Mucosa of stomach (tissue), 1 donor: ENCODE results near the gene BMP2K.
"Not testable (repeated sequence)": the region's sequence is repeated elsewhere in the genome, so short reads cannot be mapped to it uniquely, and the experiment has no call there.

Experiments used
- H3K27me3 ChIP-seq: one replicate; pipeline ENCODE4 v1.7.0; 2013; ENCODE audit warnings: mild to moderate bottlenecking, low read length; ENCODE audit not compliant: control insufficient read depth, insufficient read depth
- H3K36me3 ChIP-seq: one replicate; pipeline ENCODE4 v1.7.0; 2013; ENCODE audit warnings: low read length; ENCODE audit not compliant: control insufficient read depth, insufficient read depth
- H3K4me1 ChIP-seq: one replicate; pipeline ENCODE4 v1.7.0; 2013; ENCODE audit warnings: mild to moderate bottlenecking, low read length; ENCODE audit not compliant: control insufficient read depth, insufficient read depth
- H3K4me3 ChIP-seq: one replicate; pipeline ENCODE4 v1.7.0; 2013; ENCODE audit warnings: low read length
- H3K9ac ChIP-seq: one replicate; pipeline ENCODE4 v1.7.0; 2013; ENCODE audit warnings: mild to moderate bottlenecking, low read length, moderate library complexity
- H3K9me3 ChIP-seq: one replicate; pipeline ENCODE4 v1.7.0; 2013; ENCODE audit warnings: mild to moderate bottlenecking, low read length, moderate library complexity; ENCODE audit not compliant: control insufficient read depth
- donor health status: Pancreatic carcinoma.

The BMP2K gene

DNA sequence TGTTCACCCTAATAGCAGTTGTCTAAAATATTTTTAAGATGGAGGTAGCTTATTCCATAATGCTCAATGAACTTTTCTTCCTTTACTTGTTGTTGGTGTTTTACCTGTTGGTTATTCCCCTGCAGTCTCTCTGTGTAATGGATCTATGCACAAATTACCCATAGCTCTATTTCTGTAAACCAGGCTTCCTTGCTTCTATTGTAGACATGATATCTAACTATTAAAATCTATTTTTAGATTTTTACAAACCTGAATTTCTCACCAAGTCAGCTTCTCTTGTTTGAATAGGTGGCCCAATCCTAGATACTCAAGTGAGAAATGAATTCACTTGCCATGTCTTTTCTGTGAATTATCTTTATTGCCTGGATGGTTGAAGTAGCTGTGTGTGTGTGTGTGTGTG is 24.8 kb downstream of the BMP2K start:
- Histone ChIP-seq H3K36me3 (no peaks in the 10 kb centered on the region), H3K9me3 (no peaks in the 10 kb centered on the region), H3K4me3 (no peak overlapping the region), H3K9ac (no peak overlapping the region), H3K27me3 (no peaks in the 10 kb centered on the region), H3K4me1 (peaks cover 6% of the 10 kb centered on the region)

DNA sequence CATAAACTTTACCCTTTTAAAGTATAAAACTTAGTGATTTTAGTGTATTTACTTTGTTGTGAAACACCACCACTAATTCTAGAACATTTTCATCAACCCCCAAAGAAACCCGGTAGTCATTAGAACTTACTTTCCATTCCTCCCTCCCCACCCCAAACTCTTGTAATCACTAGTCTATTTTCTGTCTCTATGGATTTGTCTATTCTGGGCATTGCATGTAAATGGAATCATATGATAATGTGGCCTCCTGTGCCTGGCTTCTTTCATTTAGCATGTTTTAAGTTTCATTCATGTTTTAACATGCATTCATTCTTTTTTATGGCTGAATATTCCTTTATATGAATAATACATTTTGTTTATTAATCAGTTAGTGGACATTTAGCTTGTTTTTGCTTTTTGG is 27.8 kb downstream of the BMP2K start:
- H3K36me3 ChIP-seq: no peaks in the 10 kb centered on the region
- H3K9me3 ChIP-seq: no peaks in the 10 kb centered on the region
- H3K27me3 ChIP-seq: no peaks in the 10 kb centered on the region
- H3K9ac ChIP-seq: no peak overlapping the region
- peaks cover 6% of the 10 kb centered on the region for H3K4me1 ChIP-seq
- H3K4me3 ChIP-seq: no peak overlapping the region

DNA sequence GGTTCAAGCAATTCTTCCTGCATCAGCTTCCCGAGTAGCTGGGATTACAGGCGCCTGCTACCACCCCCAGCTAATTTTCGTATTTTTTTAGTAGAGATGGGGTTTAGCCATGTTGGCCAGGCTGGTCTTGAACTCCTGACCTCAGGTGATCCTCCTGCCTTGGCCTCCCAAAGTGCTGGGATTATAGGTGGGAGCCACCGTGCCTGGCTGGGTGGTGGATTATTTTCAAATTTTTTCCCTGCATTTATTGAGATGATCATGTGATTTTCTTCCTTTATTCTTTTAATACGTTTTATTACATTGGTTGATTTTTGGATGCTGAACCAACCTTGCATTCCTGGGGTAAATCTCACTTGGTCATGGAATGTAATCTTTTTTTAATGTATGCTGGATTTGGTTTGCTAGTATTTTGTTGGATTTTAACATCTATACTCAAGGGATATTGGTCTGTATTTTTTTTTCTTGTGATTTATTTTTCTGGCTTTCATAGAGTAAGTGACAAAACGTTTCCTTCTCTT is 30.9 kb downstream of the BMP2K start:
- Histone ChIP-seq H3K4me3 (no peak overlapping the region), H3K4me1 (no peaks in the 10 kb centered on the region), H3K36me3 (no peaks in the 10 kb centered on the region), H3K27me3 (no peaks in the 10 kb centered on the region), H3K9me3 (no peaks in the 10 kb centered on the region), H3K9ac (no peak overlapping the region)

DNA sequence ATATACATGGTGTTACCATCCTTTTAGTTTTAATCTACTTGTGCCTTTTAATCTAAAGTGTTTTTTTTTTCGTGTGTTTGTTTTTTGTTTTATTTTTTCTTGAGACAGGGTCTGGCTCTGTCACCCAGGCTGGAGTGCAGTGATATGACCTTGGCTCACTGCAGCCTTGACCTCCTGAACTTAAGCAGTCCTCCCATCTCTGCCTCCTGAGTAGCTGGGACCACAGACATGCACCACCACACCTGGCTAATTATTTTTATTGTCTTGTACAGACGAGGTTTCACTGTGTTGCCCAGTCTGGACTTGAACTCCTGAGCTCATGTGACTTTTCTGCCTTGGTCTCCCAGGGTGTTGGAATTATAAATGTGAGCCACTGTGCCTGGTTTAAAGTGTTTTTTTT is 33.1 kb downstream of the BMP2K start:
- H3K9me3 ChIP-seq: no peaks in the 10 kb centered on the region
- no peaks in the 10 kb centered on the region for H3K36me3 ChIP-seq
- no peak overlapping the region for H3K9ac ChIP-seq
- H3K4me1 ChIP-seq: no peaks in the 10 kb centered on the region
- no peak overlapping the region for H3K4me3 ChIP-seq
- H3K27me3 ChIP-seq: no peaks in the 10 kb centered on the region

DNA sequence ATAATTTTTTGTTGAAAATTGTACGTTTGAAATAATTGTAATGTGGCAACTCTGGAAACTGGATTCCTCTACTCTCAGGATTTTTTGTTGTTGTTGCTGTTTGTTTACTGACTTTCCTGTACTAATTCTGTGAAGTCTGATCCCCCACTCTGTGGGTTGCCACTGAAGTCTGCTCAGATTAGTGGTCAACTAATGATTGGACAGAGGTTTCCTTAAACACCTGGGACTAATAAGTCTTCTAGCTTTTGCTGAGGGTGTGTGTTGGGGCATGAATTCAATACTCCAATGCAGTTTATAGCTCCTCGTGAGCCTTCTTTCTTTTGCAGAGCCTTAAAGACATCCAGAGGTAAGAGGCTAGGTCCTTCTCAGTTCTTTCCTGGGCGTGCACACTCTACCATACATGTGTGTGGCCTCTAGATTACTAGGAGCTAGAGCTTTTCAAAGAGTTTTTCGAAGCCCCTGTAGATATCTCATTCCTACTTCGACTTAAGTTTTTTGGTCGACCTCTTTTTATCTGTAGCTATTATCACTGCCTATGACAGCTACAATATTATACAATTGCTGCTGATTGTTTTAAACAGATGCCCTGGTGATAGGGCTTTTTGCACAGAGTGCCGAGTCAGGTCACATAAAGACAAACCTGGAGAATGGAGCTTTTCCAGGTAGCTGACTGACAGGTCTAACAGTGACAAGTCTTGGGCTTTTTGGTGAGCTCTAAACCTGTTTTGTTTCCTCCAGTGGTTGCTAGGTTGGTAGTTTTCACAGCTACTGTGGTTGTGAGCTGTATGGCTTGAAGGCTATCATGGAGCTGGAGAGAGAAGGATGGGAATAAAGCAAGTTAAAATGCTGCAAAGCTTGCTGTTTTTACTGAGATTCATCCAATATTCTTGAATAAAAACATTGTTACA is 34.0 kb downstream of the BMP2K start:
- Histone ChIP-seq H3K27me3 (no peaks in the 10 kb centered on the region), H3K4me1 (no peaks in the 10 kb centered on the region), H3K9ac (no peak overlapping the region), H3K9me3 (no peaks in the 10 kb centered on the region), H3K4me3 (no peak overlapping the region), H3K36me3 (no peaks in the 10 kb centered on the region)

DNA sequence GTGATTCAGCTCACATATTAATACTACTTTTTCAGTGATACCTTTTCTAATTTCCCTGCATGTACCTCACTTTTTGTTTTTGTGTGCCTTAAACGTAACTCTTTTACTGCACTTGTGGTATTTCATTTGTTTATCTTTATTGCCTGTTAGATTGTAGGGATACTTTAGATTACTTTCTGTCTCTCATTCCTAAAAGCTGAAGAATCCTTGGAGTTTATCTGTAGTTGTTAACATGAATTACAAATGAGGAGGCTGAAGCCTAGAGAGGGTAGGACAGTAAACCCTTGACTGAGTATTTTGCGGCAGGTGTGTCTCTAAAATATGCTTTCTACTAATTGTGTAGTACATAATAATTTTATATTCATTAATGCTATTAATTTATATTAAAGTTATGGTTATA is 34.9 kb downstream of the BMP2K start:
- Histone ChIP-seq H3K9ac (no peak overlapping the region), H3K4me3 (no peak overlapping the region), H3K27me3 (no peaks in the 10 kb centered on the region), H3K4me1 (no peaks in the 10 kb centered on the region), H3K36me3 (no peaks in the 10 kb centered on the region), H3K9me3 (no peaks in the 10 kb centered on the region)

DNA sequence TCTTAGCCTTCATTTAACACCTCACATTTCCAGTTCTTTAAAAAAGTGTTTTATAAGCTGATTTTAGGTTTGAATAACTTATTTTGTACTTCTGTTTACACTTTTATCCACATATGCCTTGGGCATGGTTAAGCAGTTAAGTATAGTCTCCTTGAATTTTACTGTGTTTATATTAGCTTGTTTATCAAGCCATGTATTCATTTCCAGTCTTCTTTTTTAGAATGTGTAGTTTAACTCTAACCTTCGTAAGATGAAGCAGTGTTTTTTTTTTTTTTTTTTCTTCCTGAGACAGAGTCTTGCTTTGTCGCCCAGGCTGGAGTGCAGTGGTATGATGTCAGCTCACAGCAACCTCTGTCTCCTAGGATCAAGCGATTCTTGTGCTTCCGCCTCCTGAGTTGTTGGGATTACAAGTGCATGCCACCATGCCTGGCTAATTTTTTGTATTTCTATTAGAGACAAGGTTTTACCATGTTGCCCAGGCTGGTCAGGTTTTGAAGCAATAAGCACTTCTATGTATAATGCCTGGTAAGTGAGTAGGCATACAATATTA is 42.5 kb downstream of the BMP2K start:
- Histone ChIP-seq H3K9ac (no peak overlapping the region), H3K27me3 (no peaks in the 10 kb centered on the region), H3K4me3 (no peak overlapping the region), H3K9me3 (no peaks in the 10 kb centered on the region), H3K4me1 (no peaks in the 10 kb centered on the region), H3K36me3 (no peaks in the 10 kb centered on the region)

DNA sequence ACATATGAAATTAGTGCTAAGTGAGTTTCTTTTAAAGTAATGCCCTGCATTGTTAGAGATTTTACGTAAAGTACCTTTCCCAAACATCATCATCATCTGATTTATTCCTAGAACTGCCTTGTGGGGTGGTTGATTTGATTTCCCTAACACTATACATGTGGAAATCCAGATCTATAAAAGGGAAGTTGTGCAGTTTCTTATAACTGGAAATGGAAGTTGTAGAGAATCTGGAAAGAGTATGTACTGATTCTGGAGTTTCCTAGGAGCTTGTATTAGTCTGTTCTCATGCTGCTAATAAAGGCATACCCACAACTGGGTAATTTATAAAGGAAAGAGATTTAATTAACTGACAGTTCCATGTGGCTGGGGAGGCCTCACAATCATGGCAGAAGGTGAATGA is 47.9 kb downstream of the BMP2K start:
- no peak overlapping the region for H3K9ac ChIP-seq
- H3K36me3 ChIP-seq: no peaks in the 10 kb centered on the region
- no peaks in the 10 kb centered on the region for H3K9me3 ChIP-seq
- no peaks in the 10 kb centered on the region for H3K4me1 ChIP-seq
- H3K4me3 ChIP-seq: no peak overlapping the region
- no peaks in the 10 kb centered on the region for H3K27me3 ChIP-seq

DNA sequence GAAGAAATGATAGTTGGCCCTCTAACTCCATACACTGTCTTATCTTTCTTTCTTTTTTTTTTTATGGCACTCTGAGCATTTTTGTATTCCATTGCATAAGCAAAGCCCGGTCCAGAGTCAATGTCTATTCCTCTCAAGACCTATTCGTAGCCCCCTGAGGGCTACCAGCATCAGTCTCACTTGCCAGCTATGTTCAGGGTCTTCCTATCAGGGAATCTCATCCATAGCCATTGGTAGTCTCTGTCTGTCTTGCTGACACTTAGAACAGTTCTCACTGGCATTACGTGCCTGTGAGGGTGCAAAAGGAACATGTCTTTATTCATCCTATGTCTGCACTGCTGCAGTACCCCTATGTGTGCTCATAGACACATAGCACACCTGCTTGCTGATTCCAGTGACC is 51.0 kb downstream of the BMP2K start:
- Histone ChIP-seq H3K9me3 (no peaks in the 10 kb centered on the region), H3K9ac (no peak overlapping the region), H3K36me3 (no peaks in the 10 kb centered on the region), H3K4me1 (no peaks in the 10 kb centered on the region), H3K4me3 (no peak overlapping the region), H3K27me3 (no peaks in the 10 kb centered on the region)

DNA sequence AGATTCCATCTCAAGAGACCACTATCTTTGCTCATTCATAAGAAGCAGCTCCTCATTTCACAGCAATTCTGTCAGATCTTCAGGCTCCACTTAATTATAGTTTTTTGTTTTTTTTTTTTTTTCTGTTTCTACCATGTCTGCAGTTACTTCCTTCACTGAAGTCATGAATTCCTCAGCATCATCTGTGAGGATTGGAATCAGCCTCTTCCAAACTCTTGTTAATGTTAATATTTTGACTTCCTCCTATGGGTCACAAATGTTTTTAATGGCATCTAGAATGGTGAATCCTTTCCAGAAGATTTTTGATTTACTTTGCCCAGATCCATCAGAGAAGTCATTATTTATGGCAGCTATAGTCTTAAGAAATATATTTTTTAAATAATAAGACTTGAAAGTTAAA is 53.1 kb downstream of the BMP2K start:
- Histone ChIP-seq H3K36me3 (no peaks in the 10 kb centered on the region), H3K4me3 (no peak overlapping the region), H3K9me3 (no peaks in the 10 kb centered on the region), H3K4me1 (no peaks in the 10 kb centered on the region), H3K9ac (no peak overlapping the region), H3K27me3 (no peaks in the 10 kb centered on the region)

DNA sequence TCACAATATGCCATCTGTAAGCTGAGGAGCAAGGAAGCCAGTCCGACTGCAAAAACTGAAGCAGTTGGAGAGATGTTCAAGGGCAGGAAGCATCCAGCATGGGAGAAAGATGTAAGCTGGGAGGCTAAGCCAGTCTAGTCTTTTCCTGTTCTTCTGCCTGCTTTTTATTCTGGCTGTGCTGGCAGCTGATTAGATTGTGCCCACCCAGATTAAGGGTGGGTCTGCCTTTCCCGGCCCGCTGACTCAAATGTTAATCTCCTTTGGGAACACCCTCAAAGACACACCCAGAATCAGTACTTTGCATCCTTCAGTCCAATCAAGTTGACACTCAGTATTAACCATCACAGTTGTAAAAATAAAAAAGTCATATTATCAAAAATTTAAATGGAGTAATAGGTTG is 63.5 kb downstream of the BMP2K start:
- H3K4me3 ChIP-seq, H3K4me1 ChIP-seq, H3K27me3 ChIP-seq, H3K9ac ChIP-seq, H3K9me3 ChIP-seq, H3K36me3 ChIP-seq: not testable (repeated sequence)

DNA sequence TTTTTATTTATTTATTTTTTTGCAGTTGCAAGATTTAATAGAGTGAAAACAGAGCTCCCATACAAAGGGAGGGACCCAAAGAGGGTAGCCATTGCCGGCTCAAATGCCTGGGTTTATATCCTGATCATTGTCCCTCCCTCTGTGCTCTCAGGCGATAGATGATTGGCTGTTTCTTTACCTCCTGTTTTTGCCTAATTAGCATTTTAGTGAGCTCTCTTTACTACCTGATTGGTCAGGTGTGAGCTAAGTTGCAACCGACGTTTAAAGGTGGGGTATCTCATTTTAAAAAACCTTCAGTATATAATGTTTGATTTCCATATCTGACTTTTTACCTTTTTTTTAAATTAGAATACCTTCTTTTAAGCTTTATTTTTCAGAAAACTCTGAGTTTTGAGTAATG is 64.1 kb downstream of the BMP2K start:
- not testable (repeated sequence) for H3K9me3 ChIP-seq, H3K4me3 ChIP-seq, H3K27me3 ChIP-seq, H3K4me1 ChIP-seq, H3K9ac ChIP-seq, H3K36me3 ChIP-seq
